Fibroblast of skin of right biceps (primary cell): ENCODE data around the gene MAP4.
"Not testable (repeated sequence)": the region's sequence is repeated elsewhere in the genome, so short reads cannot be mapped to it uniquely, and the experiment has no call there.

Source experiments
- DNase-seq: peaks from one replicate; pipeline ENCODE4 v3.0.0-alpha.2; 2013

Gene MAP4

GRCh38 chr3:48016301-48016973 lies at the start of gene MAP4:
Gene MAP4 (minus strand): TSS chr3:48016416. CDS start chr3:47998860, 17,556 bp downstream.
- DNase-seq, result peak; percentile 76

GRCh38 chr3:48065035-48065434 lies 48.8 kb upstream of the MAP4 start:
- peak; percentile 28 for DNase-seq

GRCh38 chr3:48064292-48064829 lies 48.1 kb upstream of the MAP4 start:
- peak; percentile 54 for DNase-seq

- DNase-seq, result not testable (repeated sequence)
These were observed 45.4 kb upstream of the MAP4 start for GRCh38 chr3:48061586-48061985.

GRCh38 chr3:48058091-48058490 lies 41.9 kb upstream of the MAP4 start:
- no peak for DNase-seq

GRCh38 chr3:48057521-48057920 lies 41.3 kb upstream of the MAP4 start:
- no peak for DNase-seq

GRCh38 chr3:48047841-48048464 lies 31.7 kb upstream of the MAP4 start:
- DNase-seq, result no peak

- DNase-seq, result peak; percentile 22
These were observed 26.0 kb upstream of the MAP4 start for GRCh38 chr3:48042071-48042760.

- peak; percentile 86 for DNase-seq
These were observed 23.4 kb upstream of the MAP4 start for GRCh38 chr3:48039487-48040190.

- no peak for DNase-seq
These were observed 22.8 kb upstream of the MAP4 start for GRCh38 chr3:48038971-48039481.

- peak; percentile 77 for DNase-seq
These were observed 17.8 kb upstream of the MAP4 start for GRCh38 chr3:48034000-48034516.

- DNase-seq, result no peak
These were observed 14.0 kb upstream of the MAP4 start for GRCh38 chr3:48030188-48030587.

GRCh38 chr3:48026951-48027908 lies 11.0 kb upstream of the MAP4 start:
- DNase-seq, result no peak

- no peak for DNase-seq
These were observed 9.9 kb upstream of the MAP4 start for GRCh38 chr3:48026098-48026497.

- peak; percentile 35 for DNase-seq
These were observed 8.2 kb upstream of the MAP4 start for GRCh38 chr3:48024401-48024800.

- no peak for DNase-seq
These were observed 7.2 kb upstream of the MAP4 start for GRCh38 chr3:48023377-48023776.

- DNase-seq, result no peak
These were observed 6.0 kb upstream of the MAP4 start for GRCh38 chr3:48022178-48022577.

GRCh38 chr3:48018841-48019240 lies 2.6 kb upstream of the MAP4 start:
- peak; percentile 72 for DNase-seq

GRCh38 chr3:48015431-48016180 lies 610 bp downstream of the MAP4 start:
- peak; percentile 17 for DNase-seq

GRCh38 chr3:48014358-48014757 lies 1.9 kb downstream of the MAP4 start:
- no peak for DNase-seq
